NCI-H524 (cell line): ENCODE results near the gene CNGA1.

Experiments
- DNase-seq, 2 experiments: peaks; one replicate each; lab custom pipeline; 2025; lab: John Stamatoyannopoulos, UW

Gene CNGA1

GRCh38 chr4:48016141-48017107 is at the start of gene CNGA1, which contains the start of gene NIPAL1:
CNGA1 (minus strand) TSS chr4:48016681; CDS start chr4:47952689, 63,992 bp downstream.
NIPAL1 (plus strand) TSS chr4:48016772; CDS start chr4:48016840, 68 bp downstream.
- DNase-seq, result peak; percentile 75 to 85

- no peak for DNase-seq
Observed at GRCh38 chr4:48065587-48066052, 49.1 kb upstream of the CNGA1 start.

GRCh38 chr4:48064349-48064748 is 47.9 kb upstream of the CNGA1 start:
- DNase-seq, result no peak

- no peak for DNase-seq
Observed at GRCh38 chr4:48058617-48059530, 42.4 kb upstream of the CNGA1 start.

- DNase-seq, result no peak
Observed at GRCh38 chr4:48051078-48051477, 34.6 kb upstream of the CNGA1 start.

GRCh38 chr4:48049483-48049882 is 33.0 kb upstream of the CNGA1 start:
- no peak for DNase-seq

- DNase-seq, result no peak
Observed at GRCh38 chr4:48047896-48048295, 31.4 kb upstream of the CNGA1 start.

- no peak for DNase-seq
Observed at GRCh38 chr4:48047421-48047844, 31.0 kb upstream of the CNGA1 start.

- DNase-seq, result no peak
Observed at GRCh38 chr4:48046059-48046458, 29.6 kb upstream of the CNGA1 start.

GRCh38 chr4:48044298-48044697 is 27.8 kb upstream of the CNGA1 start:
- DNase-seq, result no peak

- DNase-seq, result no peak
Observed at GRCh38 chr4:48043504-48043903, 27.0 kb upstream of the CNGA1 start.

- no peak for DNase-seq
Observed at GRCh38 chr4:48042979-48043461, 26.5 kb upstream of the CNGA1 start.

GRCh38 chr4:48041535-48042137 is 25.2 kb upstream of the CNGA1 start:
- DNase-seq, result no peak

- DNase-seq, result no peak
Observed at GRCh38 chr4:48039561-48039960, 23.1 kb upstream of the CNGA1 start.

- DNase-seq, result no peak
Observed at GRCh38 chr4:48038666-48039065, 22.2 kb upstream of the CNGA1 start.

- no peak for DNase-seq
Observed at GRCh38 chr4:48037117-48037462, 20.6 kb upstream of the CNGA1 start.

- no peak for DNase-seq
Observed at GRCh38 chr4:48035952-48036351, 19.5 kb upstream of the CNGA1 start.

GRCh38 chr4:48033825-48034413 is 17.4 kb upstream of the CNGA1 start:
- DNase-seq, result peak; percentile 80 to 89

GRCh38 chr4:48033412-48033811 is 16.9 kb upstream of the CNGA1 start:
- DNase-seq, result no peak

GRCh38 chr4:48032721-48033120 is 16.2 kb upstream of the CNGA1 start:
- no peak for DNase-seq

- no peak for DNase-seq
Observed at GRCh38 chr4:48031802-48032525, 15.5 kb upstream of the CNGA1 start.
